HL-60/S4 (cell line): ENCODE data around the gene AGAP1.
"Not testable (repeated sequence)": the region's sequence is repeated elsewhere in the genome, so short reads cannot be mapped to it uniquely, and the experiment has no call there.

Experiments used
- in situ Hi-C: fragments of 300-500 bp; cut with MboI; formaldehyde crosslinking; loops from 2 replicates; pipeline ENCODE4 v1.14.3; 2022; ENCODE audit warnings: low sequenced_read_pairs

AGAP1 gene

DNA sequence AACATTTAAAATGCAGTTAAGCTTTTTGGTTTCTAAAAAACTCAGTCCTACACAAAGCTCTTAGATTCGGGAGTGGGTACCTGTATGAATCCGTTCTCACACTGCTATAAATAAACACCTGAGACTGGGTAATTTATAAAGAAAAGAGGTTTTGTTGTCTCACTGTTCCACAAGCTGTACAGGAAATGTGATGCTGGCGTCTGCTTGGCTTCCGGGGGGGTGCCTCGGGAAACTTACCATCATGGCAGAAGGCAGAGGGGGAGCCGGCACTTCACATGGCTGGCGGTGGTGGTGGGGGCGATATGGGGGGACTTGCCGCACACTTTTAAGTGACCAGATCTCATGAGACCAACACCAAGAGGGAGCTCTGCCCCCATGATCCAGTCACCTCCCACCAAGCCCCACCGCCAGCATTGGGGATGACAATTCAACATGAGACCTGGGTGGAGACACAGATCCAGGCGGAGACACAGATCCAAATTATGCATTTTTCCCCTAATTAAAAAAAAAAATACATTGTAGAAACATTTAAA lies 451.8 kb downstream of the AGAP1 start:
- in situ Hi-C loops, result no loop called here

- in situ Hi-C loops, result no loop called here
Measured at GRCh38 chr2:235946590-235946989, 452.7 kb downstream of the AGAP1 start.

- in situ Hi-C loops, result not testable (repeated sequence)
Measured at GRCh38 chr2:235947055-235947454, 453.2 kb downstream of the AGAP1 start.

GRCh38 chr2:235949567-235950472 lies 456.0 kb downstream of the AGAP1 start:
- in situ Hi-C loops, result no loop called here

- in situ Hi-C loops, result no loop called here
Measured at GRCh38 chr2:235950473-235950809, 456.6 kb downstream of the AGAP1 start.

- in situ Hi-C loops, result no loop called here
Measured at GRCh38 chr2:235951493-235951892, 457.6 kb downstream of the AGAP1 start.

GRCh38 chr2:235951982-235952381 lies 458.1 kb downstream of the AGAP1 start:
- in situ Hi-C loops, result no loop called here

DNA sequence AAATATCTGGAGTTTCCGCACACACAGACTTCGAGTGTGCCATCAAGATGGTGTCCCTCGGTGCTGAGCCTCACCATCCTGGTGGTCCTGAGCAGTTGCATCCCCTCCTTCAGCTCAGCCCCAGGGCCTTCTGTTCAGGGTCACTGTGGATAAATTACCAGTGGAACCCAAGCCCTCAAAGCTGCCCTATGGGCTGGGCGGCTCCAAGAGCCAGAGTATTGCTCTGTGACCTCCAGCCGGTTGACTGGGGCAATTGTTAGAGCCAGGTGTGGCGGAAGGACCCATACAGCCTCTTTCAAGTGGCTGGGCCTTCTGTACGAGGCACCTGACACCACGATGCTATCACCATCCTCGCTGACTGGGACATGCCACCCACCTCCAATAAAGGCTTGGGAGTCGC lies 458.9 kb downstream of the AGAP1 start:
- in situ Hi-C loops, result no loop called here

DNA sequence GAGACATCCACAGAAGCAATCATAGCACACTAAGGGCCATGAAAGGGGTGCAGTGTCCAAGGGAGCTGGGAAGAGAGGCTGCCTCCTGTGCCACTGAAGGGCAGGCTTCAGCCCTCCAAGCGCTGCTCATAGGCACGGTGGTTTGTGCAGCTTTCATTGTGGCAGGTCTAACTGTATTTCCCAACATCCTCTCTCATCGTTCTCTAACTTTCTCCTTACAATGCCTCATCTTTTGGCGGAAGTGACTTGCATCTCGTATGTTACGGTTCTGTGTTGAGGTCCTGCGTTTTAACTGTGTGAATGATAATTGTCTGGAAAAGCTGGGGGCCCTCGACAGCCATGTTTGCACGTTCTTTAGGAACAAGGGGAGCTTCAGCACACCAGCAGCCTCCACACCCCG lies 460.4 kb downstream of the AGAP1 start:
- in situ Hi-C loops, result no loop called here

- in situ Hi-C loops, result no loop called here
Measured at GRCh38 chr2:235954888-235955480, 461.1 kb downstream of the AGAP1 start.

GRCh38 chr2:235955664-235956063 lies 461.8 kb downstream of the AGAP1 start:
- in situ Hi-C loops, result no loop called here

DNA sequence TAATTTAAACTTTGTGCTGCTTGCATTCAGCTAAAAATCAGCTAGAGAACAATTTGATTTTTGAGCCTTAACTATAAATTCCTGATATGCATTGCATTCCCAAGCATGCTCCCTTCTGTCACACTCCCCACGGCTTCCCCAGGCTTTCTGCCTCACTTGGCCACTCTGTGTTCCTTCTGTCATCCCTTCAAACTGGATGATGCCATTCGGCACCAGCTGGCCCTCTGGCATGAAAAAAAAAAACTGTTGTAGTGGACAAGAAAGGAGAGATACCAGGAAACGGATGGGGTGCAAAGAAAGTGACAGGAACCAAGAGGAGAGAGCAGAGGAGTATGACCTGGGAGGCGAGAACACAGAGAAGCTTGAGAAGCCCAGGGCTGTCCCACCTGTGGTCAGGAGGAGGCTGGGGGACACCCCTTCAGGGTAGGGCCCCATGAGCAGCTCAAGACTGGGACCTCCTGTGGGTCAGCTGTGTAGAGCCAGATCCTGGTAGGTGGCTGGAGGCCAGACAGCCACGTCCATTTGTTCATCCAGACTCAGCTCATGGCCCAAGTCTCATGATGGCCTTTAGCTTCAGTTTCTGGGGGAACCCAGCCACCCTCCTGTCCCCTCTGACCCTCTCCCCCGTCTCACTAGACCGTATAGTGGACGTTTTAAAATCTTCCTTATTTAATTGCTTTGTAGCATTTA lies 462.6 kb downstream of the AGAP1 start:
- in situ Hi-C loops, result no loop called here

GRCh38 chr2:235957251-235957650 lies 463.4 kb downstream of the AGAP1 start:
- in situ Hi-C loops, result no loop called here

- in situ Hi-C loops, result no loop called here
Measured at GRCh38 chr2:235958221-235958930, 464.5 kb downstream of the AGAP1 start.

DNA sequence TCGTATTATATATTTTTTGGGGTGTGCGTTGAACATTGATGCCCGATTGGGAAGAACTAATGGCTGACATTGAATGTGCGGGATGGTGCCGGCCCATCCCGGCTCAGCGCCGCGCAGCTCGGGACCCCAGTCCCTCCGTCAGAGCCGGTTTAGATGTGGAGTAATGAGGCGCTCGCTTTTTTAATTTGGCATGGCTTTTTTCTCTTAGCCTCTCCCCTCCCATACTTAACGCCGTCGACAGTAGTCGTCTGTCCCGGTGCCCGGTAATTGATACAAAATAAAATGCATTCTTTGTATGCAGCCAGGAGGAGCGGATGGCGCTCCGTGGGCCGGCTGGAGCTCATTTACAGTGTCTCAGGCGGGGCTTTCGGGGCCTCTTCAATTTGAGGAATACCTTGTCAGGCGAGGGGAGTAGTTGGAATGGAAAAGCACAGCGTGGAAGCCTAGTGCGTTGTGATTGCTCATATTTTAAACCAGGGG lies 465.1 kb downstream of the AGAP1 start:
- in situ Hi-C loops, result no loop called here

- in situ Hi-C loops, result no loop called here
Measured at GRCh38 chr2:235960011-235960715, 466.3 kb downstream of the AGAP1 start.

DNA sequence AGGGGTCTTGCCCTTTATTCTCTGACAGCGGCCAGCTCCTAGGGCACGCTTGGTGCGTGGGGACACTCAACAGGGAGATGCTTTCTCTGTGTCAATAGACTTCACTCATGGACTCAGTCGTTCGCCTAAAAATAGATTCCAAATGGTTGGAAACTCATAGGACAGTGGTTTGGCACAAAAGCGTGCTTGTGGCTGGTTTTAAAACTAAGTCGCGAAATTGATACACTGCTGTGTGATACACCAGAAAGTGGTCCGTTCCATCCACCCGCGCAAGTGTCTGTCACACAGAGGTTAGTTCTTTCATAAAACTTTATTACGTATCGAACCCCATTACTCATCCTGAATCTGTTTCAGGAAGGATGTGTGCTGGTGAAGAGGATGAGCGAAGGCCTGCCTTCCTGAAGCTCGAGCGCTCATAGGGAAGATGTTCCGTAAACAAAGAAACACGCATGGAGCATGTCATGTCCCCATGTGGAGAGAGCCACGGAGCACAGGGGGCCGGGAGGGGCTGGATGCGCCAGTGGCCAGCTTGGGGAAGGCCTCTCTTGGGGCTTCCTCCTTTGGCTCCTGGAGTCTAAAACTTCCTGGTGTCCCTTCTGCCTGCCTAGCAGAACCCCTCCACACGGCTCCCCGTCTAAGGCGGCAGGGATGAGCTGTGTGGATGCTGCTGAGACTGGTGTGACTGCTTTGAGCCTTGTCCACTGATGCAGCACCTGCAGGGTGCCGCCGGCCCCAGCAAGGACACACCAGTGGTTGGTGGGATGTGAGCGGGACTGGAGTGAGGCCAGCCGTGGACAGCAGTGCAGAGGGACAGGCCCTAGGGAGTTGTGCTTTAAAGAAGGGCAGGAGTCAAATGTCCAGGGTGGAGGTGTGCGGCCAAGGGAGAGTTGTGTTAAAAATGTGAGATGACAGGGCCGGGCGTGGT lies 467.1 kb downstream of the AGAP1 start:
- in situ Hi-C loops, result no loop called here

DNA sequence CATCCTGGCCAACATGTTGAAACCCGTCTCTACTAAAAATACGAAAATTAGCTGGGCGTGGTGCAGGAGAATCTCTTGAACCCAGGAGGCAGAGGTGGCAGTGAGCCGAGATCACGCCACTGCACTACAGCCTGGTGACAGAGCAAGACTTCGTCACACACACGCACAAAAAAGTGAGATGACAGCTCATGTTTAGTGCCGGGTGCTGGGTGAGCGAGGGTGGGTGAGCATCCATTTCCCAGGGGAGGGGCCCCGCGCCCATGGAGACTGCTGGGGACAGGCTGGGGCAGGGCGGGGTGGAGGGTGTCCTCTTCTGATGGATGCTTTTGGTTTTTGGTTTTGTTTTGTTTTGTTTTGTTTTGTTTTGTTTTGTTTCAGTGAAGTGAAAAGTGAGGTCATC lies 467.9 kb downstream of the AGAP1 start:
- in situ Hi-C loops, result no loop called here

DNA sequence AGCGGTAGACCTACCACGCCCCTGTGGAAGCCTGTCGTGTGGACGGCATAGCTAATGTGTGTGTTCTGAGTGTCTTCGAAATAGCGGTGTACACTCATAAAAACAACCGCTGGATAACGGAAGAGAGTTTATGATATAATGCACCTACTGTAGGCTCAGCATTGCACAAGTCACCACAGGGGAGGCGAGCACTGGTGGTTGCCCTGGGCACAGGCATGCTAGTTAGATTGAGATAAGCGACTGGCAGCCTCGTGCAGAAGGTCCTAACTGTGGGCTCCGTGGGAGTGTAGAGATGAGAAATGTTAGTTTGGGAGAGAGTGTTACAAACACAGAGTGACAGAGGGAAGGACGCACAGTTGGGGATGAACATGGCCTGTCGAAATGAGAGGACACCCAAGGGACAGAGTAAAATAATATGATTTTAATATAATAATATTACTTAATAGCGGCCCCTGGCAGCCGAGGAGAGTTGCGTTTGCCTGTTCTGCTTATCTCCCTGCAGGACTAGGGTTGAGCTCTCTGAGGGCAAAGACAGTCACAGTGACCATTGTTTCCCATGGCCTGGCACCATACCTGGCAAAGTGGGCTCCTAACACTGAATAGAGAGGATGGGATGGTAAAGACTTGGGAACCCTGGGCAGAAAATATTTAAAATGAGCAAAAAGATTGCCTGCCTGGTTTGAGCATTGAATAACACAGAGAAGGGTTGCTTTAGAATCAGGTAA lies 470.2 kb downstream of the AGAP1 start:
- in situ Hi-C loops, result no loop called here
